Thoracic aorta (tissue), 2 donors: ENCODE measurements around the gene TTYH3. TPM values are rescaled to one million over a fixed set of nuclear protein-coding genes. Genes with fewer than 3 reads are reported as not detected.
A peak's percentile ranks its signal among the peaks of the same experiment; 100 is the strongest.

Source experiments
- ATAC-seq: fragments of 150-250 bp; one replicate; pipeline ENCODE4 v1.8.0; 2017; ENCODE audit warnings: low read depth; ENCODE audit not compliant: insufficient number of reproducible peaks, low FRiP score
- DNase-seq: peaks from one replicate; pipeline ENCODE4 v3.0.0-alpha.2; 2020; ENCODE audit warnings: low spot score
- H3K27ac ChIP-seq, 2 donors: fragments of 200-600 bp; sonication (generic); 1 replicate in 1 of 2; 2 replicates in 1 of 2; pipeline ENCODE4 v1.5.1; 2016; ENCODE audit warnings: mild to moderate bottlenecking in 2 of 2, moderate library complexity in 2 of 2
- H3K27me3 ChIP-seq: fragments of 200-600 bp; sonication (generic); replicated peaks from 2 replicates; pipeline ENCODE4 v1.6.0; 2016; ENCODE audit warnings: mild to moderate bottlenecking; ENCODE audit not compliant: insufficient read depth
- H3K36me3 ChIP-seq: fragments of 200-600 bp; sonication (generic); one replicate; pipeline ENCODE4 v1.5.1; 2016
- H3K4me1 ChIP-seq, 2 donors: fragments of 200-600 bp; sonication (generic); 1 replicate in 1 of 2; 2 replicates in 1 of 2; pipeline versions ENCODE4 v1.5.1 to v1.6.0; 2016; ENCODE audit warnings: low read depth in 2 of 2, mild to moderate bottlenecking in 1 of 2; ENCODE audit not compliant: control insufficient read depth in 1 of 2
- H3K4me3 ChIP-seq: fragments of 200-600 bp; sonication (generic); 2 replicates; pipeline ENCODE4 v1.5.1; 2016; ENCODE audit warnings: mild to moderate bottlenecking
- H3K9me3 ChIP-seq: fragments of 200-600 bp; sonication (generic); 2 replicates; pipeline ENCODE4 v1.5.1; 2016
- CTCF ChIP-seq: fragments of 200-600 bp; sonication (generic); IDR thresholded peaks from one replicate; pipeline ENCODE4 v1.5.1; 2019; ENCODE audit warnings: antibody characterized with exemption
- total RNA-seq, 2 donors: library from RNA; depleted of rRNA; stranded (reverse); fragments of >200 nt; gene quantifications; one replicate each; pipeline versions ENCODE4 v1.1.0 to v1.2.3, GENCODE V29; 2016

TTYH3 gene
- total RNA-seq, 2 donors from 2014 or later = 58.6 to 69.3 TPM

DNA sequence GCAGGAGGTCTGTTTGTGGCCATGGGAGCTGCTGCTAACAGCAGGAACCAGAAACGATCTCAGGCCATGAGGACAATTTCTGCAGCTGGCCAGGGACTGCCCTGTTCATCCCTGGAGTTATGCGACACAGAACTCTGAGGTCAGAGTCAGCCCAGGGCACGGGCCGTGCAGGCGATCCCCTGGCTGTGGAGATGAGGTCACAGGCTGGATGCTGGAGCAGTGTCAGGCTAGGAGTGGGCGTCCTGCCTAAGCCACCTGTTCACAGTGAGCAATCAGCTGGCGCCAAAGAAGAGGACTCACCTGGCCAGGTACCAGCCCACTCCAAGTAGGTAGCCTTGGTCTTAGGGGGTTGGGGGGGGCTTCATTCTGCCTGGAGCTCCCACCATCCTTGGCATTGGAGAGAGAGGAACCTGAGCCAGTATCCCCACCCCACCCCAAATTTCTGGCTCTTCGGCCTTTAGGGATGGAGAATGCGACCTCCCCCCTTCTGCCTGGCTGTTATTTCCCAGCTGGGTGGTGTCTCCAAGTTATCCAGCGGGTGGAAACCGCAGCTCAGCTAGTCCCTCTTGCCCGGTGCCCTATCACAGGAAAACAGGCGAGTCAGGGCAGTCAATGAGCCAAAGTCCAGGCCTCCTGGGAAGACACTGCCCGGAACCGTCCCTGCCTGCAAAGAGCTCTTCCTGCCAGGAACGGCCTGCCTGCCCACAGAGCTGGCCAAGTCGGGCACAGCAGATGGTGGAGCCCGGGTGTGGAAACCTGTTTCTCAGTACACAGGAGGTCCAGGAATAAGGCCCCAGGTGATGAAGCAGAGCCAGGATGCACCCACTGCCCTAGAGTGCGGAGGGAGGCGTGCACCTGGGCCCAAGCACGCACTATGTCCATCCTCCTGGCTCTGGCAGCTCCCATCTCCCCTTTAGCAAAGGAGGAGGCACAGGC is 1.8 kb upstream of the TTYH3 start:
- H3K27ac ChIP-seq = no peak overlapping the region

DNA sequence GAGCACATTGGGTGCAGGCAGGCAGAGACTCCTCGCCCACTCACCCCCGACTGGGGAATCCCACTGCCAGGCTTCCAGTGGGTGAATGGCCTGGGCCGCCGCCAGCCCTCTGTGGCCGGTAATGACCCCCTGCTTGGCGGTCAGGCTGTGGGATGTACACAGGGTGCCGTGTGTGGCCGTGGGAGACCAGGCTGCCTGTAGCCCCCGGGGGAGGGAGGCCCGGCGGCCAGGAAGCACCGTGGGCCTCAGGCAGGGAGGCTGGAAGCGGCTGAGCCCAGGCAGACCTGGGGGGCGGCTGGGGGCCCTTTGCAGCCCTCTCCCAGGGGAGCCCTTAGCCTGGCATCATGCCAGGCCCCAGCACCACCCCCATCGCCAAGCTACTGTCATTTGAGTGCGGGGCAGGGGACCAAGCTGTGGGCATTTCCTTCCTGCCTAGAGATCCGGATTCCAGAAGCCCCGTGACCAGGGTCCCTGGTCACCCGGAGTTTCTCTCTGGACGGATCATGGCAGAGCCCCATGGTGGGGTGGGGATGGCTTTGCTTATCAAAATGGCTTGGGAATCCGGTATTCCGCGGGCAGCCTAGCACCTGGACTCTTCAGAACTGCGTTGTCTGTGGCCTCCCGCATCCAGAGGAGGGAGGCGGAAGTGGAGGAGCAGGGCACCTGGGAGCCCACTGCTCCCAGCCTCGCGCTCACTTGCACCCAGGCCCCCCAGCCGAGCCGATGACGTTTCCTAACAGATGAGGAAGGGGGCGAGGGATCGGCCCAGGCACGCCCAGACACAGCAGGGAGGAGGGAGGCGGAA is 1.1 kb downstream of the TTYH3 start:
- no peaks in the 10 kb centered on the region for H3K36me3 ChIP-seq
- DNase-seq (no peak), ATAC-seq (peak; percentile 5)
- no peaks in the 10 kb centered on the region for H3K27me3 ChIP-seq
- H3K27ac ChIP-seq = peak overlapping the region; percentile 52 to 94
- H3K4me3 ChIP-seq = peak overlapping the region; percentile 87
- H3K4me1 ChIP-seq = peaks cover 46 to 58% of the 10 kb centered on the region in 2 donors
- no peak for TF ChIP-seq CTCF
- H3K9me3 ChIP-seq = no peaks in the 10 kb centered on the region

More for the DNA sequence above, 1.8 kb upstream of the TTYH3 start:
- DNase-seq (no peak), ATAC-seq (no peak)
- TF ChIP-seq CTCF = no peak
- Histone ChIP-seq H3K4me3 (no peak overlapping the region), H3K36me3 (no peaks in the 10 kb centered on the region), H3K9me3 (no peaks in the 10 kb centered on the region), H3K4me1 (peaks cover 21 to 38% of the 10 kb centered on the region in 2 donors), H3K27me3 (no peaks in the 10 kb centered on the region)

DNA sequence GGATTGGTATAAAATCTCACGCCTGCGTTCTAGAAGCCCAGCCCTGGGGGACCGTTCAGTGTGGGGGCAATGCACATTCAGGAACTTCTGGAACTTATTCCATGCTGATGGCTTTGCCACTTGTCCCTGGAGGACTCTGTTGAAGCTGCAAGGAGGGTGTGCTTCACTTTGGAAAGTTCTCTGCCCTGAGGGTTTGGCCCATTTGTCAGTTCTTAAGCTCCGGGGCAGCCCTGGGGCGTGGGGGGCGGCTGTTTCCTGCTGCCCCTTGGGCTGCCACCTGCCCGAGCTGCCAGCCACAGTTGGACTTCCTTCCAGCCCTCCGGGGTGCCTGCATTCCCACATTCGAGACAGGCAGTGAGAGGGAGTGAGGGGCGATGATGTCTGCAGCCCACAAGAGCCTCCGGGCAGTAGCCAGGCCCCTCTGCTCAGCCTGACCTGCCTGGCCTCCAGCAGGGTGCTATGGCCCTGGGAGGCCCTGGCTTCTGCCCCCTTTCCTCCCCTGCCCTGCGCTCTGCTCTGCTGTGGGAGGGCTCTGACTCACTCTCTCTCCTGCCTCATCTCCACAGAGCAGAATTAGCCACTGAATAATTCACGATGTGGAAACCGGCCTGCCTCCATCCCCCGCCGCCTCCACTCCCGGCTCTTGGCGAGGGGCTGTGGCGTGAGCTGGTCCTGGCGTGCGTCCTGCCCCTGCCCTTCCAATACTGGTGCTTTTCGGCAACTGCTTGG is 1.9 kb downstream of the TTYH3 start:
- DNase-seq = peak; percentile 49
- H3K36me3 ChIP-seq = no peaks in the 10 kb centered on the region
- peak; percentile 26 for ATAC-seq
- H3K4me3 ChIP-seq = peak overlapping the region; percentile 87
- no peaks in the 10 kb centered on the region for H3K27me3 ChIP-seq
- TF ChIP-seq CTCF = no peak
- H3K9me3 ChIP-seq = no peaks in the 10 kb centered on the region
- peak overlapping the region; percentile 52 to 94 for H3K27ac ChIP-seq
- H3K4me1 ChIP-seq = peaks cover 53 to 65% of the 10 kb centered on the region in 2 donors

- Histone ChIP-seq H3K27me3 (no peaks in the 10 kb centered on the region), H3K9me3 (no peaks in the 10 kb centered on the region), H3K36me3 (no peaks in the 10 kb centered on the region), H3K4me1 (peaks cover 60 to 73% of the 10 kb centered on the region in 2 donors), H3K4me3 (peak overlapping the region; percentile 87), H3K27ac (peak overlapping the region; percentile 52 to 94)
- no peak for TF ChIP-seq CTCF
- ATAC-seq (no peak), DNase-seq (no peak)
Measured at GRCh38 chr7:2634267-2635145, 2.7 kb downstream of the TTYH3 start.
